Left ventricle myocardium inferior (tissue), 1 donor: ENCODE data around the gene BOLL. TPM values are rescaled to one million over a fixed set of nuclear protein-coding genes. Genes with fewer than 3 reads are reported as not detected.
A peak's percentile ranks its signal among the peaks of the same experiment; 100 is the strongest.

Experiments used
- DNase-seq: peaks from one replicate; pipeline ENCODE4 v3.0.0-alpha.2; 2020
- H3K27ac ChIP-seq: fragments of 200-600 bp; replicated peaks from 2 replicates; pipeline ENCODE4 v1.8.0; 2021
- H3K27me3 ChIP-seq: fragments of 200-600 bp; 2 replicates; pipeline ENCODE4 v1.8.0; 2021; ENCODE audit warnings: low read depth
- H3K36me3 ChIP-seq: fragments of 200-600 bp; 2 replicates; pipeline ENCODE4 v1.8.0; 2021
- H3K4me1 ChIP-seq: fragments of 200-600 bp; 2 replicates; pipeline ENCODE4 v1.8.0; 2021
- H3K4me3 ChIP-seq: fragments of 200-600 bp; 2 replicates; pipeline ENCODE4 v1.8.0; 2021; ENCODE audit warnings: mild to moderate bottlenecking, moderate library complexity
- H3K9me3 ChIP-seq: fragments of 200-600 bp; replicated peaks from 2 replicates; pipeline ENCODE4 v1.8.0; 2021
- CTCF ChIP-seq: fragments of 200-600 bp; IDR thresholded peaks from 2 replicates; pipeline ENCODE4 v1.8.0; 2021; ENCODE audit warnings: antibody characterized with exemption, mild to moderate bottlenecking, borderline replicate concordance
- intact Hi-C: fragments of 100-400 bp; cut with micrococcal nuclease; formaldehyde crosslinking; loops from one replicate; pipeline ENCODE4 v1.11.0; 2022
- total RNA-seq: library from RNA; stranded (reverse); fragmentation: NEBNext Ultra II Directional; extraction: Animal tissue kit (Norgen Biotek cat#: 25700); gene quantifications from one replicate; pipeline ENCODE4 v1.2.1, GENCODE V29; 2021
- donor health status: DM: no; HTN: yes; CAD: no; lungs with severe emphysema.

Gene BOLL
- total RNA-seq, 1 donor from 2014 or later: not detected

- Histone ChIP-seq H3K27ac (no peak overlapping the region), H3K4me1 (peaks cover 33% of the 10 kb centered on the region), H3K4me3 (no peak overlapping the region), H3K27me3 (no peaks in the 10 kb centered on the region), H3K9me3 (no peaks in the 10 kb centered on the region), H3K36me3 (peaks cover 4% of the 10 kb centered on the region)
- no peak for TF ChIP-seq CTCF
- no peak for DNase-seq
- intact Hi-C loops: no loop called here
Measured at GRCh38 chr2:197821550-197822289, 36.6 kb upstream of the BOLL start.

- intact Hi-C loops: no loop called here
- no peak overlapping the region for H3K4me3 ChIP-seq
- H3K27ac ChIP-seq: no peak overlapping the region
- no peak for DNase-seq
- no peak for TF ChIP-seq CTCF
- H3K36me3 ChIP-seq: peaks cover 4% of the 10 kb centered on the region
- no peaks in the 10 kb centered on the region for H3K9me3 ChIP-seq
- peaks cover 44% of the 10 kb centered on the region for H3K4me1 ChIP-seq
- H3K27me3 ChIP-seq: no peaks in the 10 kb centered on the region
Measured at GRCh38 chr2:197814526-197814925, 29.4 kb upstream of the BOLL start.

DNA sequence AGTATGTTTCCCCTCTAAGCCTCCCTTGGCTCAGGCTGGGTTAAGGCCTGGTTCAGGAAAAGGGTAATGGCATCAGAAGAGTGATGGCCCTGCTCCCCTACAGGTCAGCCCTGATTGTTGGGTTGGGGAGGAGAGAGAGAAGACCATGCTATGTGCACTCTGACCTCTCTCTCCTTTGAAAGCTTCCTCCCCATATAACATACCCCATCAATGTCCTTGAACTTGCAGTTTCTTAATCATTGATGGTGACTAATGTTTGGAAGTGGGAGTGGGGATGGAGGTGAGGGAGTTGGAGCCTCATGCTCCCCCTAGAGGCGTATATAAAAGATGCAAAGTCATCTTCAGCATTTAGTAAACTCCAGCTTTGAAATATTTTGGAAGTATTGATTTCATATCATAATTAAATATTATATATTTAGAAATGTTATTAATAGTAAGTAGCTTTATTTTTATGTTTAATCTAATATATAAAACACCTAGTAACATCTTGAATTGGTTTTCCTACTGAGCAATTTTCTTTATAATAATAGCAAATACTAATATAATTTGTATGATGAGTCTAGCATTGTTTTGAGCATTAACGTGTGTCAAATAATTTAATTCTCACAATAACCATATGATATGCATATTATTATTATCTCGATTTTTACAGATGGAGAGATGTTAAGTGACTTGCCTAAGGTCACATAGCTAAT lies 28.1 kb upstream of the BOLL start:
- no peaks in the 10 kb centered on the region for H3K27me3 ChIP-seq
- no peaks in the 10 kb centered on the region for H3K9me3 ChIP-seq
- intact Hi-C loops: no loop called here
- H3K27ac ChIP-seq: no peak overlapping the region
- H3K4me3 ChIP-seq: no peak overlapping the region
- H3K4me1 ChIP-seq: peaks cover 57% of the 10 kb centered on the region
- DNase-seq: no peak
- TF ChIP-seq CTCF: peak; percentile 62
- H3K36me3 ChIP-seq: no peaks in the 10 kb centered on the region

DNA sequence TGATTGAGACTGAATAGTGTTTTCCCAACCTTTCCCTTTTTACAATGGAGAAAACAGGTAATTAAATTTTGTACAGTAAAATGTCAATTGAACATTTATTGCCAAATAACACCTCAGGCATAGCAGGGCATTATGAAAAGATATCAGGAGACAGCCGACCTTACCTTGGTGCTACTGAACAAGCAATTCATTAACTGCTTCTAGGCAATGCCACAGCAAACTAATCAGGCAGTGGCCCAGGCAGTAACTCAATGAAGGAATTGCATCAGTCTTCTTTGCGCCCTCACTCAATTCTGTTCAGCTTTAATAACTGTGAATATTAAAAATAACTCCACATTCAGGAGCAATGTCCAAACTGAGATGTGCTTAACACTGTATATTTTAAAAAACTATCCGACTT lies 25.4 kb upstream of the BOLL start:
- Histone ChIP-seq H3K4me3 (peak overlapping the region; percentile 91), H3K4me1 (peaks cover 74% of the 10 kb centered on the region), H3K27me3 (no peaks in the 10 kb centered on the region), H3K9me3 (no peaks in the 10 kb centered on the region), H3K36me3 (no peaks in the 10 kb centered on the region), H3K27ac (peak overlapping the region; percentile 1)
- TF ChIP-seq CTCF: no peak
- intact Hi-C loops: no loop called here
- DNase-seq: no peak

GRCh38 chr2:197810016-197810415 lies 24.9 kb upstream of the BOLL start:
- Histone ChIP-seq H3K27me3 (no peaks in the 10 kb centered on the region), H3K4me3 (peak overlapping the region; percentile 91), H3K4me1 (peaks cover 75% of the 10 kb centered on the region), H3K27ac (peak overlapping the region; percentile 85), H3K36me3 (no peaks in the 10 kb centered on the region), H3K9me3 (no peaks in the 10 kb centered on the region)
- intact Hi-C loops: no loop called here
- DNase-seq: no peak
- no peak for TF ChIP-seq CTCF
